SK-N-SH treated with all-trans-retinoic acid at 6 μM for 48 hours (cell line): Measurements from ENCODE around the gene FBL.
"Not testable (repeated sequence)": the region's sequence is repeated elsewhere in the genome, so short reads cannot be mapped to it uniquely, and the experiment has no call there.

Source experiments
- ATAC-seq: fragments of 200-7000 bp; cut with Tn5 transposase; 3 replicates; pipeline ENCODE4 v1.9.1; 2020; ENCODE audit warnings: mild to moderate bottlenecking, moderate library complexity
- BACH2 ChIP-seq: fragments of 250-450 bp; sonication (Bioruptor Pico); IDR thresholded peaks from 2 replicates; pipeline ENCODE4 v1.9.0; 2021; ENCODE audit warnings: mild to moderate bottlenecking, borderline replicate concordance
- CREB5 ChIP-seq: fragments of 250-450 bp; sonication (Bioruptor Pico); IDR thresholded peaks from 2 replicates; pipeline ENCODE4 v1.5.1; 2020; ENCODE audit warnings: low read depth, mild to moderate bottlenecking, moderate library complexity
- CSDC2 ChIP-seq: fragments of 250-450 bp; sonication (Bioruptor Pico); IDR thresholded peaks from 2 replicates; pipeline ENCODE4 v1.5.0; 2020; ENCODE audit warnings: mild to moderate bottlenecking, moderate library complexity
- CSRNP3 ChIP-seq: fragments of 250-450 bp; sonication (Bioruptor Pico); IDR thresholded peaks from 2 replicates; pipeline ENCODE4 v1.5.1; 2021; ENCODE audit warnings: mild to moderate bottlenecking, moderate library complexity
- ESRRG ChIP-seq: fragments of 250-450 bp; sonication (Bioruptor Pico); IDR thresholded peaks from 2 replicates; pipeline ENCODE4 v1.6.1; 2021; ENCODE audit warnings: mild to moderate bottlenecking
- GLIS3 ChIP-seq: fragments of 250-450 bp; sonication (Bioruptor Pico); IDR thresholded peaks from 2 replicates; pipeline ENCODE4 v1.5.0; 2020; ENCODE audit warnings: mild to moderate bottlenecking, moderate library complexity
- ISL1 ChIP-seq: fragments of 250-450 bp; sonication (Bioruptor Pico); IDR thresholded peaks from 2 replicates; pipeline ENCODE4 v2.1.2; 2022; ENCODE audit warnings: mild to moderate bottlenecking, moderate library complexity
- OSR1 ChIP-seq: fragments of 250-450 bp; sonication (Bioruptor Pico); IDR thresholded peaks from 2 replicates; pipeline ENCODE4 v1.8.0; 2022; ENCODE audit warnings: moderate library complexity, mild to moderate bottlenecking, inconsistent platforms
- PATZ1 ChIP-seq: fragments of 250-450 bp; sonication (Bioruptor Pico); IDR thresholded peaks from 2 replicates; pipeline ENCODE4 v1.8.0; 2020; ENCODE audit warnings: mild to moderate bottlenecking, moderate library complexity, borderline replicate concordance
- RARB ChIP-seq: fragments of 250-450 bp; sonication (Bioruptor Pico); IDR thresholded peaks from 2 replicates; pipeline ENCODE4 v1.8.0; 2021; ENCODE audit warnings: mild to moderate bottlenecking, moderate library complexity
- SNAI2 ChIP-seq: fragments of 250-450 bp; sonication (Bioruptor Pico); IDR thresholded peaks from 2 replicates; pipeline ENCODE4 v1.5.0; 2020; ENCODE audit warnings: mild to moderate bottlenecking, moderate library complexity
- TOX ChIP-seq: fragments of 250-450 bp; sonication (Bioruptor Pico); IDR thresholded peaks from 2 replicates; pipeline ENCODE4 v1.8.0; 2021; ENCODE audit warnings: mild to moderate bottlenecking, moderate library complexity, borderline replicate concordance
- TSHZ2 ChIP-seq: fragments of 250-450 bp; sonication (Bioruptor Pico); IDR thresholded peaks from 2 replicates; pipeline ENCODE4 v1.5.0; 2020; ENCODE audit warnings: mild to moderate bottlenecking, moderate library complexity
- ZC3H10 ChIP-seq: fragments of 250-450 bp; sonication (Bioruptor Pico); IDR thresholded peaks from 2 replicates; pipeline ENCODE4 v1.5.1; 2021; ENCODE audit warnings: mild to moderate bottlenecking, moderate library complexity
- ZFP3 ChIP-seq: fragments of 250-450 bp; sonication (Bioruptor Pico); IDR thresholded peaks from 2 replicates; pipeline ENCODE4 v1.5.0; 2020; ENCODE audit warnings: mild to moderate bottlenecking, moderate library complexity
- ZFP30 ChIP-seq: fragments of 450-650 bp; formaldehyde crosslinking; IDR thresholded peaks from 2 replicates; pipeline ENCODE4 v1.5.0; 2022; ENCODE audit warnings: mild to moderate bottlenecking, moderate library complexity
- ZNF565 ChIP-seq: fragments of 450-650 bp; formaldehyde crosslinking; conservative IDR thresholded peaks from 2 replicates; pipeline ENCODE4 v1.5.0; 2020; ENCODE audit warnings: low read depth, mild to moderate bottlenecking, moderate library complexity
- ZNF70 ChIP-seq: fragments of 450-650 bp; formaldehyde crosslinking; IDR thresholded peaks from 2 replicates; pipeline ENCODE4 v1.5.0; 2020; ENCODE audit warnings: mild to moderate bottlenecking, moderate library complexity

FBL gene

GRCh38 chr19:39817888-39818561 lies 28.2 kb downstream of the FBL start (continued):
- TF ChIP-seq CREB5 (CRISPR knock-in tag) (no peak), TOX (CRISPR knock-in tag) (no peak), ISL1 (no peak)

GRCh38 chr19:39816287-39817048 lies 29.7 kb downstream of the FBL start:
- ATAC-seq, result no peak
- TF ChIP-seq CSDC2 (CRISPR knock-in tag), result no peak
- TF ChIP-seq ZNF70, result no peak
- no peak for TF ChIP-seq OSR1 (CRISPR knock-in tag)
- no peak for TF ChIP-seq PATZ1 (CRISPR knock-in tag)
- TF ChIP-seq CREB5 (CRISPR knock-in tag), result no peak
- no peak for TF ChIP-seq CSRNP3
- TF ChIP-seq TOX (CRISPR knock-in tag), result no peak
- TF ChIP-seq SNAI2, result no peak
- no peak for TF ChIP-seq GLIS3 (CRISPR knock-in tag)
- no peak for TF ChIP-seq TSHZ2
- TF ChIP-seq ISL1, result no peak
- no peak for TF ChIP-seq ZFP3 (CRISPR knock-in tag)
- no peak for TF ChIP-seq BACH2
- TF ChIP-seq ZNF565 (CRISPR knock-in tag), result no peak
- no peak for TF ChIP-seq ESRRG (CRISPR knock-in tag)
- TF ChIP-seq RARB (CRISPR knock-in tag), result no peak
- no peak for TF ChIP-seq ZFP30 (CRISPR knock-in tag)
- TF ChIP-seq, all 23 proteins: peak for 0

- no peak for ATAC-seq
- TF ChIP-seq ZC3H10 (CRISPR knock-in tag) (no peak), OSR1 (CRISPR knock-in tag) (no peak), TSHZ2 (no peak)
These were observed 31.6 kb downstream of the FBL start for GRCh38 chr19:39814595-39814994.

- ATAC-seq, result not testable (repeated sequence)
These were observed 32.1 kb downstream of the FBL start for GRCh38 chr19:39814111-39814510.
